Activated effector memory CD4-positive, alpha-beta T cell treated with Interleukin-2 at 50 U/mL for 16 hours (primary cell): ENCODE data around the gene AEBP2.
"Not testable (repeated sequence)": the region's sequence is repeated elsewhere in the genome, so short reads cannot be mapped to it uniquely, and the experiment has no call there.

ENCODE experiments used
- DNase-seq: peaks from one replicate; pipeline ENCODE4 v3.0.0-alpha.2; 2020

Gene AEBP2

GRCh38 chr12:19423166-19423930, 15.9 kb upstream of the AEBP2 start:
- no peak for DNase-seq

GRCh38 chr12:19428246-19428645, 11.0 kb upstream of the AEBP2 start:
- no peak for DNase-seq

GRCh38 chr12:19429491-19429890, 9.8 kb upstream of the AEBP2 start:
- not testable (repeated sequence) for DNase-seq

DNA sequence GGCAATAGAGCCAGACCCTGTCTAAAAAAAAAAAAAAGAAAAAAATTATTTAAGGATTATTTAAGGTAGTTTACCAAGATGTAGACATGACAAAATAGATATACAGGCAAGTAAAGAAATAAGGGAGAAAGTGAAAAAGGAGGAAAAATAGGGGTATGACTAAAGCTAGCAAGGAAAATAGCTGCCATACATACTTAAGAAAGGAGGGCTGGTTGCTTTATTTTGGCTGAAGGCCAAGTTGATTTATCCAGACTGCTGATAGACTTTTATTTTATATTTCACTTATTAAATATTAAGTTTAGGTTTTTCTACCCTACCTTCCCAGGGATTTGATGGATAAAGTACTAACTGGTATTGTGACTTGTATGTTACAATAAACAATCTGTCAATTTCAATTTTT, 8.3 kb upstream of the AEBP2 start:
- DNase-seq = no peak

DNA sequence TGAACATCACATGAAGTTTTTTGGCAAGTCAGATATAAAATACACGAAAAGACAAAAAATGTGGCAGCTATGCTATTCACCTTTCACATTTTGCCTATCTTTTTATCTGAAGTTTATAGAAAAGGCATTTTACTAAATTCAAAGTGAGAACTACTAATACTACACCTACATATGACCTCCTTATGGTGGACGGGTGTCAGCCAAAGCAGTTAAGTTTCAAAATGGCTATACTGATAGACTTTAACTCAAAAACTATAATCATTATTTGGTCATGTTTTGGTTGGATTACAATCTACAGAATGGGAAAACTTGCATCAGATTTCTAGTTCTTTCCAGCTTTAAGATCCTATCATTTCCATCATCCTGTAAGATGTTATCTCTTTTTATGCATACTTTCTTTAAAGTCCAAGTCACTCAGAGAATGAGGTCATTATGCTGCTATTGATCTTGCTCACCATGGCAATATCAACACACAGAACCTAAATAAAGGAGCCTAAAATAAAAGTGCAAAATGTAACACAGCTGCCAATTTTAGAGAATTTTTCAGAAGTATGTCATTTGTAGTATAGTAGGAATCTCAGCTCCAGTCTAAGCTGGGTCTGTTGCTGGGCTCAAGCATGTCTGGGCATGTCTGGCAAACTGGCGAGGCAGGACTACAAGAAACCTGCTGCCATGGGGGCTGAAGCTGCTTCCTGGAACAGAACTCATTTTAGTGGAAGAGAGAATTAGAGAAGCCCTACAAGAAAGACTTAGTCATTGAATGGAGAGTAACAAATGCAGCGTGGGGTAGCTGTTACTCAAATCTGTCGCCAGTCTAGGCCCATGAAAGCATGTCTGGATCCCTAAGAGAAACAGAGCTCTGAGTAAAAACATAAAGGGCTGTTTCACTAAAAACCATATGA, 7.6 kb upstream of the AEBP2 start:
- no peak for DNase-seq

DNA sequence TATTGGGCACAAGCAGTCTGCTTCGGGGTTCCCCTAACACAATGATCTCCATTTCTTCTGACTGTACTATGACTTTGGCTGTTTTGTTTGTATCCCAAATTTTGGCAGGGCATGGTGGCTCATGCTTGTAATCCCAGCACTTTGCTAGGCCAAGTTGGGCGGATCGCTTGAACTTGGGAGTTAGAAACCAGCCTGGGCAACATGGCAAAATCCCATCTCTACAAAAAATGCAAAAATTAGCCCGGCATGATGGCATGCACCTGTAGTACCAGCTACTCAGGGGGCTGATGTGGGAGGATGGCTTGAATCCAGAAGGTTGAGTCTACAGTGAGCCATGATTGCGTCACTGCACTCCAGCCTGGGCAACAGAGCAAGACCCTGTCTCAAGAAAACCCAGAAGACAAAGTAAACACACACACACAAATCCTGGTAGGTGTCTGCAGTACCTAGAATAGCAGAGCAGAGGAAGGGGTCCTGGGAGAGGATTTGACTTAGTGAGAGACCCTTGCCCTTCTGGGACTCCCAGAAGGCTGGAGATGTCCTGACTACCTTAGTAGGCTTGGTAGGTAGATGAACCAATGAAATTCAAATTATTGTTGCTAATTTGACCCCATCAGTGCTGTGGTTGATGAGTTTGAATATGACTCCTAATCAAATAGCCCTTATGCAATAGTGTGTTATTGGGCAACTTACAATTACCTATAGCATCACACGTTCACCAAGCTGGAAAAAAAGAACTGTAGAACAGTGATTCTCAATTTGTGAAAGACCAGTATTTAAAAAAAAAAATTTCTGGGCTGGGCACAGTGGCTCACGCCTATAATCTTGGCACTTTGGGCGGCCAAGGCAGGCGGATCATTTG, 6.8 kb upstream of the AEBP2 start:
- DNase-seq = no peak

DNA sequence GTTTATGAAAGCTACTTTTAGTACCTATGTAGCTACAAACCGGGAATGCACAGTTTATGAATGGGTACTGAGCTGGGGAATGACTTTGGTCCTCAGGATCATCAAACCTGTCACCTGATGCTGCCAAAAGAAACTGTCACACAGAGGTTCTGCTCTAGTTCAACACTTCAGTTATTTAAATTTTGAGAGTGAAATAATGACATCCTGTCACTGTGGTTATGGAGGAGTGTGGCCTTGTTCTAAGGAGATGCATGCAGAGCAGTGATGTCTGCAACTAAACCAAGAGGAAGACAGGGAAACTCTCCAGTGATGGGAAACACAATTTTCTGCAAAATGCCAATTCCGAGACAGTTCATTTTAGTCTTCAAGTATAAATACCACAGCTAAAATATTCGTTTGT, 4.8 kb upstream of the AEBP2 start:
- DNase-seq = no peak

GRCh38 chr12:19435831-19436497, 3.3 kb upstream of the AEBP2 start:
- no peak for DNase-seq

- no peak for DNase-seq
Measured at GRCh38 chr12:19436931-19437330, 2.4 kb upstream of the AEBP2 start.

DNA sequence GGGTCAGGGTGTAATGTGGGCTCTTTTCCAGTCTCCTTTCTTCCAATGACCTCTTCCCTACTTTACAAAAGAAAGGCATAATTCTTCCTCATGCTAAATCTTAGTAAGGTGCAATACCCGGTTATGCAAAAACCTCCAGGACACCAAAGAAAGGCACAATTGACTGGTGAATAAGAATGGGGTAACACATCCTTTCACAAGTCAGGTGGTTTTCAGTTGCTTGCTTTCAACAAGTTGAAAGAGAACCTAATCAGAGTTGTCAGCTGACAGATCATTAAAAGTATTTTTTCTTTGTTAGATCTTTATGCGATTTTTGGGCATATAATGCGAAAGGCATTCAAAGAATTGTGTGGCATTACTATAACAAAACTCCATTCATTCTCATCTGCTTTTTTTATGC, 1.3 kb upstream of the AEBP2 start:
- no peak for DNase-seq

GRCh38 chr12:19440019-19440858, 947 bp downstream of the AEBP2 start:
- peak; percentile 36 for DNase-seq

DNA sequence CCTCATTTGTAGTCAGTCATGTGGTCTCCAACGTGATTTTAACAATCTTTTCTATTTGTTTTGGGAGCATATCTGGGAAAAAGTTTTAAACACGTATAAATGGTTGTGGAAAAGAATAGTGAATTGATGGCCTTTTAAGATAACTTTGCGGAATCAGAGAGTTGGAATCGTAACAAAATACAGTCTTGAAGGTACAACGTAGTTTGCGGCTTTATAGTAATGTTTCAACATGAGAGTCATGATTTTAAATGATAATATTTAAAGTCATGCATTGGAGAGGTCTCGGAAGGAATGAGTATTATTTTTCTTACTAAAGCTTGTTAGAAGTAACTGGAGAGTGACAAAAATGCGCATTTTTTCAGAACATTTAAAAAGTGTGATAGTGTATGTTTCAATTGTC, 1.6 kb downstream of the AEBP2 start:
- no peak for DNase-seq

GRCh38 chr12:19443585-19443984, 4.3 kb downstream of the AEBP2 start:
- no peak for DNase-seq

- DNase-seq = no peak
Measured at GRCh38 chr12:19444097-19444496, 4.8 kb downstream of the AEBP2 start.

GRCh38 chr12:19447386-19447785, 8.1 kb downstream of the AEBP2 start:
- no peak for DNase-seq

- no peak for DNase-seq
Measured at GRCh38 chr12:19449814-19450213, 10.5 kb downstream of the AEBP2 start.

GRCh38 chr12:19450362-19450761, 11.1 kb downstream of the AEBP2 start:
- no peak for DNase-seq

DNA sequence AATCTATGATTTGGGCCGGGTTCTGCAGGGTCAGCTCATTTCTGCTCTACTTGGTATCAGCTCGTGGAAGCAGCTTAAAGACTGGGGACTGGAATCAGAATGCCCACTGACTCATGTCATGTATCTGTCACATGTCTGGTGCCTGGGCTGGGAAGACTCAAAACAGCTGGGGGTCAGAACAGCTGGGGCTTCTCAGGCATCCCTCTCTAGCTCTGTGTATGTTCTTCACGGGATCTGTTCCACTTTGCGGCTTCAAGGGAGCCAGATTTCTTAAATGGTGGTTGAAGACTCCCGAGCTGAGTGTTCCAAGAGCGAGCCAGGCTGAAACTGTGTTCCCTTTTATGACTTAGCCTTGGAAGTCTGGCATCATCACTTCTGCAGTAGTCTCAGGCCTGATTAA, 11.9 kb downstream of the AEBP2 start:
- no peak for DNase-seq

- DNase-seq = no peak
Measured at GRCh38 chr12:19453961-19454360, 14.7 kb downstream of the AEBP2 start.

DNA sequence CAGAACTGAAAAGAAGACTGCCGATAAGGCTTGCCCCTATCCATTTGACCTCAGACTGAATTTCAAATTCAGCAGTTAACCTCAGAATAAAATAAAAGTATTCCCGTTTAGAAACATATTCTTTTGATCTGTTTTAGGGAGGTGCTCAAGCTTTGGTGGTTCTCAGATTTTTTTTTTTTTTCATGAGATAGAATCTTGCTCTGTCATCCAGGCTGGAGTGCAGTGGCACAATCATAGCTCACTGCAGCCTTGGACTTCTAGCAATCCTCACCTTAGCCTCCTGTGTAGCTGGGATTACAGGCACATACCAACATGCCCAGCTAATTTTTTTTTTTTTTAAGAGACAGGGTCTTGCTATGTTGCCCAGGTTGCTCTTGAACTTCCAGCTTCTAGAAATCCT, 15.5 kb downstream of the AEBP2 start:
- no peak for DNase-seq

- DNase-seq = no peak
Measured at GRCh38 chr12:19456176-19456575, 16.9 kb downstream of the AEBP2 start.

DNA sequence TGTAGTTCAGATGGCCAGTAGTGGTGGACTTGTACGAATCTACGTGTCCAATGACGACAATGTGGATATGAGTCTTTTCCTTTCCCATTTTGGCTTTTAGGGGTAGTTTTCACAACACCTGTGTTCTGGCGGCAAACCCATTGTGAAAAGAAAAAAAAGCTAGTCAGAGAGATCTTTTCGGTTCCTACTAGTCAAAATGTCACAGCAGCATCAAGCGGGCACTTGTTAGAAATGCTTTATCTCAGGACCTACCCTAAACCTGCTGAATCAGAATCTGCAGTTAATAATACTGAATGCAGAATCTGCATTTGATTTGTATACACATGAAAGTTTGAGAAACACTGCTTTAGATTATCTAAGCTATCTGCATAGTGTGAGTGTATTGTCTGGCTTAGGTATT, 18.3 kb downstream of the AEBP2 start:
- DNase-seq = no peak
